Peyer's patch (tissue), 4 donors: ENCODE measurements around the gene EHD2.

Experiments
- CTCF ChIP-seq, 6 experiments: fragments of 450-650 bp in 4 of 6; fragments of 200-600 bp in 2 of 6; sonication (generic) in 1 of 6; IDR thresholded peaks; one replicate each; pipeline ENCODE4 v1.5.1; 2017 to 2019; ENCODE audit warnings: antibody characterized with exemption in 6 of 6, mild to moderate bottlenecking in 3 of 6, moderate library complexity in 1 of 6
- POLR2A ChIP-seq, 2 donors: fragments of 450-650 bp; IDR thresholded peaks; one replicate each; pipeline ENCODE4 v1.5.1; 2017; ENCODE audit warnings: antibody characterized with exemption in 2 of 2, mild to moderate bottlenecking in 2 of 2, moderate library complexity in 2 of 2

GRCh38 chr19:47704656-47705055, 8.6 kb upstream of the EHD2 start:
- TF ChIP-seq CTCF (IDR thresholded peaks at IDR 0.05) (no peak), POLR2A (IDR thresholded peaks at IDR 0.05) (no peak)
